GM23248 (cell line): ENCODE data around the gene WWOX.

Experiments used
- EZH2 ChIP-seq: fragments of 200-600 bp; sonication (generic); IDR thresholded peaks from 2 replicates; pipeline ENCODE4 v1.6.1; 2018; ENCODE audit warnings: antibody characterized with exemption, mild to moderate bottlenecking; ENCODE audit not compliant: insufficient read depth, poor library complexity, severe bottlenecking
- EZH2phosphoT487 ChIP-seq: fragments of 200-600 bp; sonication (generic); IDR thresholded peaks from 2 replicates; pipeline ENCODE4 v1.6.1; 2018; ENCODE audit warnings: antibody characterized with exemption, moderate library complexity, mild to moderate bottlenecking, low read depth; ENCODE audit not compliant: insufficient read depth

- TF ChIP-seq EZH2 (no peak), EZH2phosphoT487 (no peak)
Observed at GRCh38 chr16:78390092-78390491, 290.6 kb downstream of the WWOX start.
